ENCODE results near the gene MED23. TPM values are rescaled to one million over a fixed set of nuclear protein-coding genes. Genes with fewer than 3 reads are reported as not detected.

The MED23 gene
- total and polyA plus RNA-seq, 11 donors = 5.7 to 15.3 (median 11.2) TPM

GRCh38 chr6:131586543-131586942 lies 41.5 kb downstream of the MED23 start:
- TF ChIP-seq CTCF (IDR thresholded peaks at IDR 0.05) = no peak
- Histone ChIP-seq H3K27me3 (no peaks in the 10 kb centered on the region), H3K36me3 (peaks cover 0 to 99% (median 93%) of the 10 kb centered on the region in 9 donors), H3K27ac (no peak overlapping the region), H3K4me1 (no peaks in the 10 kb centered on the region), H3K9me3 (no peaks in the 10 kb centered on the region), H3K4me3 (no peak overlapping the region)
- DNase-seq (no peak), ATAC-seq (no peak)
- intact Hi-C loops (cut with DNase I) = no loop called here
- WGBS, 4 donors = 91 to 96% (median 92%) methylated on average over 4 of the region's 4 CpGs

- Histone ChIP-seq H3K4me3 (no peak overlapping the region), H3K4me1 (no peaks in the 10 kb centered on the region), H3K27me3 (no peaks in the 10 kb centered on the region), H3K36me3 (peaks cover 0 to 91% (median 78%) of the 10 kb centered on the region in 9 donors), H3K27ac (no peak overlapping the region), H3K9me3 (no peaks in the 10 kb centered on the region)
- no peak for TF ChIP-seq CTCF (IDR thresholded peaks at IDR 0.05)
- no peak for TF ChIP-seq POLR2A (IDR thresholded peaks at IDR 0.05)
- intact Hi-C loops (cut with DNase I) = loop anchor here in 1 of 10 donors (5.0 kb wide), 1 partner anchor 36 kb away; no protein-coding TSS in a partner anchor
- DNase-seq = no peak
- ATAC-seq = no peak
These were observed 46.5 kb downstream of the MED23 start for GRCh38 chr6:131581523-131581922.

- H3K36me3 ChIP-seq = peaks cover 0 to 55% (median 32%) of the 10 kb centered on the region in 9 donors
- DNase-seq = no peak
- 92 to 96% (median 94%) methylated on average over 5 of the region's 5 CpGs for WGBS, 4 donors
- no peaks in the 10 kb centered on the region for H3K9me3 ChIP-seq
- ATAC-seq = peak in 1 of 4 donors; percentile 33
- H3K4me1 ChIP-seq = no peaks in the 10 kb centered on the region
- intact Hi-C loops (cut with DNase I) = no loop called here
- H3K27me3 ChIP-seq = no peaks in the 10 kb centered on the region
- no peak overlapping the region for H3K27ac ChIP-seq
- TF ChIP-seq POLR2A (IDR thresholded peaks at IDR 0.05) (no peak), CTCF (IDR thresholded peaks at IDR 0.05) (no peak)
- no peak overlapping the region for H3K4me3 ChIP-seq
These were observed 52.1 kb downstream of the MED23 start for GRCh38 chr6:131575834-131576478.

- Histone ChIP-seq H3K27me3 (no peaks in the 10 kb centered on the region), H3K4me3 (no peak overlapping the region), H3K36me3 (peaks cover 0 to 43% (median 22%) of the 10 kb centered on the region in 9 donors), H3K4me1 (no peaks in the 10 kb centered on the region), H3K27ac (no peak overlapping the region), H3K9me3 (no peaks in the 10 kb centered on the region)
- DNase-seq = no peak
- no peak for ATAC-seq
- WGBS, 4 donors = 91 to 96% (median 95%) methylated on average over 4 of the region's 4 CpGs
- intact Hi-C loops (cut with DNase I) = no loop called here
- no peak for TF ChIP-seq POLR2A (IDR thresholded peaks at IDR 0.05)
- TF ChIP-seq CTCF (IDR thresholded peaks at IDR 0.05) = no peak
These were observed 53.4 kb downstream of the MED23 start for GRCh38 chr6:131574686-131575085.
